ENCODE data around the gene MED10.

MED10 gene, protein sequence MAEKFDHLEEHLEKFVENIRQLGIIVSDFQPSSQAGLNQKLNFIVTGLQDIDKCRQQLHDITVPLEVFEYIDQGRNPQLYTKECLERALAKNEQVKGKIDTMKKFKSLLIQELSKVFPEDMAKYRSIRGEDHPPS

GRCh38 chr5:6377905-6378765, at the start of gene MED10:
MED10 (minus strand) TSS chr5:6378547; CDS start chr5:6378483, 64 bp downstream.
- peak; percentile 98 for DNase-seq (ENCODE audit: low spot score)

DNA sequence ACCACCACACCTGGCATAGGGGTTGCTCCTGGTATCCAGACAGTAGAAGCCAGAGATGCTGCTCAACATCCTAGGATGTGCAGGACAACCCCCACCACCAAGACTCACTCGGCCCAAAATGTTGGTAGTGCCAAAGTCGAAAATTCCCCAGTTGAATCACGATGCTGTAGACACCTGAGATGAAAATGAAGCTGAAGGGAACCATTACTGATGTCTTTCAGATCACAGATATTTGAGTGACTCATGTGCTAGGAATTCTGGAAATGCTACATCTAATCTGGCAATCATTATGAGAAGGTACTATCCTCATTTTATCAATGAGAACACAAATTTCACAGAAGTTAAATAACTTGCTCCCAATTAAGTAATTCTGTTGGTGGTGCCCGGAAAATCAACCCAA, 49.3 kb upstream of the MED10 start:
- no peak for DNase-seq (ENCODE audit: low spot score)

DNA sequence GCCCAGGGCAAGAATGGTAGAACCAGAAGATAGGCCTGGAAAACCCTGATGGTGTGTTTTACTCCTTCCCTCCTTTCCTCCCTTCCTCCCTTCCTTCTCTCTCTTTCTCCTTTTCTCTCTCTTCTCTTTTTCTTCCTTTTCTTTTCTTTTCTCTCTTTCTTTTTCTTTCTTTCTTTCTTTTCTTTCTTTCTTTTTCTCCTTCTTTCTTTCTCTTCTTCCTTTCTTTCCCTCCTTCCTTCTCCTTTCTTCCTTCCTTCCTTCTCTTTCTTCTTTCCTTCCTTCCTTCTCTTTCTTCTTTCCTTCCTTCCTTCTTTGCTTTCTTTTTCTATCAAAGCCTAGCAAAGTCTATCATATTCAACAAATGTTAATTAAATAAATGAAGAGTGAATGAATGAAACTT, 46.4 kb upstream of the MED10 start:
- no peak for DNase-seq (ENCODE audit: low spot score)

GRCh38 chr5:6424110-6424659, 45.8 kb upstream of the MED10 start:
- no peak for DNase-seq (ENCODE audit: low spot score)

DNA sequence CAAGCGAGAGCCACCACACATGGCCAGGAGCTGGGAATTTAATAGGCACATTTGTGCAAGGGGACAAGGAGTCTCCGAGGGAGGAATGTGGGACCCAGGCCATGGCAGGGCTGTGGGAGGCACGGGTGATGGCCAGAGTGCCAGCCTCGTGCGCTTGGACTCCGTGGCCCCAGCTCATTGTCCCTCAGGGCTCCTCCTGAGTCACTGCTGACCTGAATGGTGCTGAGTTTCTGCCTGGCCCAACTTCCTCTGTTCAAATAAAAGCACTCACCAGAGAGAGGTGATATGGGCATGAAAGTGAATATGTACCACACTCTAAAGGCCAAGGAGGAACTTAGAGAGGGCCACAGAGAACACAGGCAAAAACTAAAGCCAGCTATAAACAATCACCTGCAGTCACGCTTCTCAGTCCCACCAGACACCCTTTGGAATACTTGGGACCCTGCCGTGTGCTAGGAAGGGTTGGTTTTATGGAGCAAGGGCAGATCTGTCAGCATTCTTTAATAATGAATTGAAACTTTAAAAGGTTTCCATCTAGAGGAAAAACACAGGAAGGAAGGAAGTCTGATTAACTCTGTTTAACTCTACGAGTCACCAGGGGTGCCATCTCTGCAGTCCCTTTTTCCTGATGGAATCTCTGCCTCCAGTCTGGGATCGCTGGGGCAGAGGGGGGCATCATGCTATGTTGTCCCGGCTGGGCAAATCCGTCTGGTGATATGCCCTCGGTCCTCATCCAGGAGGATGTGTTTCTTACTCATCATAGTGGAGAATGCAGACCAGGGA, 45.2 kb upstream of the MED10 start:
- no peak for DNase-seq (ENCODE audit: low spot score)

DNA sequence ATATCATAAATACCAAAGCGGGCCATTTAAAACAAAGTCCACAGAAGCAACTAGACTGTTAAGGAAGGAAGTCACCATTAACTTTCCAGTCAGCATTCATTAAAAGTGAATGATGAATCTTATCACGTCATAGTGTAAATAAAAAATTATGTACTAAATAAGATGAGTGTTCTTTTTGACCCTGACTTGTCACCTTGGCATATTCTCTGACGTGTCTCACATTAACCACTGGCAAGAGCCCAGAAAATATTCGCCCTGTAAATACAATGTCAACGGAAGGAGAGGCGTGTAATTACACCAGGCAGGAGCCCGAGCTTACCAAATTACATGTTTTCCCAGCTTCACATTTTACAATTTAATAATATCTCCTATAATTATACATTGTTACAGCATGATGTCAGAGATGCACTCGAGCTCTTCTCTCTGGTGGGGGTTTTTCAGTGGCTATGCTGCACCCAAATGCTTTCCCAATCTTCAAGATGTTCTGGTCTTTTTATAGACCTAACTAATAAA, 41.0 kb upstream of the MED10 start:
- no peak for DNase-seq (ENCODE audit: low spot score)

- no peak for DNase-seq (ENCODE audit: low spot score)
Measured at GRCh38 chr5:6418679-6419276, 40.4 kb upstream of the MED10 start.

DNA sequence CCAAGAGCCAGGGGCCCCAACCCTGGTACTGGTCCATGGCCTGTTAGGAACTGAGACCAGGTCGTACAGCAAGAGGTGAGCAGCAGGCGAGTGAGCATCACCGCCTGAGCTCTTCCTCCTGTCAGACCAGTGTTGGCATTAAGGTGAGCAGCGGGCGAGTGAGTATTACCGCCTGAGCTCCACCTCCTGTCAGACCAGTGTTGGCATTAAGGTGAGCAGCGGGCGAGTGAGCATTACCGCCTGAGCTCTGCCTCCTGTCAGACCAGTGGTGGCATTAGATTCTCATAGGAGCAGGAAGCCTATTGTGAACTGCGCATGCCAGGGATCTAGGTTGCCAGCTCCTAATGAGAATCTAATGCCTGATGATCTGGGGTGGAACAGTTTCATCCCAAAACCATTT, 39.3 kb upstream of the MED10 start:
- no peak for DNase-seq (ENCODE audit: low spot score)

DNA sequence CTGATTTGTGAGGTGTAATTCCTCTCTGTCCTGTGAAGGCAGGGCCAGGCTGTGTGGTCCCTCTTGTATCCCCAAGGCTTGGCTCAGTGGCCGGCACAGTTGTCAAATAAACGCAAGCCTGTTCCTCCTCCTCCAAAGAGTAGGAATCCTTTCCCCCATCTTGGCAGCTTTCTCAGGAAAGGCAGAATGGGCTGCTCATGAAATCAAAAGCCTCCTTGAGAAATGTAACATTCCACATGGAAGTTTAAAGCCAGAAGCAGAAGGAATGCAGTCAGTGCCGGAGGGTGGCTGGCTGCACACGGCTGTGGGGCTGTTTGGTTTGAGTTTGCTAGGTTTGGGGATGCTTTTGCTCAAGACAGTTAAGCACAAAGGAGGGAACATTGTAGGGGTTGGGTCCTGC, 34.5 kb upstream of the MED10 start:
- peak; percentile 18 for DNase-seq (ENCODE audit: low spot score)

DNA sequence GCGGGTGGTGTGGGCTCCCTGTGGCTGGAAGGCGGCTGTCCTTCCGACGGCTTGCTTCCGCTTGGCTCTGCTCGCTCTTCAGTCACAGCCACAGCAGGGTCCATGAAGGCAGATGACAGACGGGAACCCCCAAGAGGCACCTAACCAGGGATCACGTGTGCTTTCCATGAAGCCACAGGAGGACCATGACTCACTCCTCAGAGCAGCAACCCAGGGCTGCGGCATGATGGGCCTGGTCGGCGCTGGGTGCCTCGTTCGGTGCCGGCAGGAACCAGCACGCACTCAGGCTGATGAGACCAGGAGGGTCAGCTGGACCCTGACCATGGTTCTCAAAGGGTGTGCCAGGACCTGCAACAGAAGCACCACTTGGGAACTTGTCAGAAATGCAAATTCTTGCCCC, 32.8 kb upstream of the MED10 start:
- DNase-seq (ENCODE audit: low spot score), result no peak

GRCh38 chr5:6410421-6410820, 32.1 kb upstream of the MED10 start:
- DNase-seq (ENCODE audit: low spot score), result no peak

- no peak for DNase-seq (ENCODE audit: low spot score)
Measured at GRCh38 chr5:6408627-6409446, 30.5 kb upstream of the MED10 start.

DNA sequence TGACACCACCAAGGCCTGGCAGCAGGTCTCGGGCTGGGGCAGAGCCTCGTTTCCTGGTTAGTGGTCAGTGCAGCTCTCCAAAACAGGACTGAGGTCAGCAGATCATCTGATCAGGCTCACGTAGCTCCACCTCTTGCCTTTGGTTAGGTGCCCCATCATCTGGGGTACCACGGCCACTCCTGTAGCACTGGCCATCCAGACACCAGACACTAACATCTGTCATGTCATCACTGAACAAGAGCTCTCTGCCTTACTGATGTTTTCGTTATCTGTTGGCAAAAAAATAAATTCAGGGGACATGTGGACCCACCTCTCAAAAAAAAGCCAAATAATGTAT, 29.9 kb upstream of the MED10 start:
- no peak for DNase-seq (ENCODE audit: low spot score)

- no peak for DNase-seq (ENCODE audit: low spot score)
Measured at GRCh38 chr5:6407558-6408259, 29.4 kb upstream of the MED10 start.

DNA sequence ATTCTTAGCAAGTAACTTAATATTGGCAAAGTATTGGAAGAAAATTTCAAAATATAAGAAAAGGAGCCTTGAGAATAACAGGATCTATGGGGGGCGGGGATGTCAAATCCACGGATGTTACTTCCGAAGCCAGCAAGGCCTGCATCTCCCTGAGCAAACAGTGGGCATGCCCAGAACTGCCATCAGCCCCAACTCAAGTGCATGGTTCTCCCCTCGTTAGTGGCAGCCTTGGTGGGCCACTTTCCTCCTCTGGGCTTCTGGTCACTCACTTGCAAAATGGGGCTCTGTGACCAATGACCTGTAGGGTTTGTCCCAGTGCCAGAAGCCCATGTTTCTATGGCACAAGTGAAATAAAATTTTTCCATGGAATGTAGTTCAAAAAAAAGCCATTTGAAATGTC, 27.2 kb upstream of the MED10 start:
- no peak for DNase-seq (ENCODE audit: low spot score)

DNA sequence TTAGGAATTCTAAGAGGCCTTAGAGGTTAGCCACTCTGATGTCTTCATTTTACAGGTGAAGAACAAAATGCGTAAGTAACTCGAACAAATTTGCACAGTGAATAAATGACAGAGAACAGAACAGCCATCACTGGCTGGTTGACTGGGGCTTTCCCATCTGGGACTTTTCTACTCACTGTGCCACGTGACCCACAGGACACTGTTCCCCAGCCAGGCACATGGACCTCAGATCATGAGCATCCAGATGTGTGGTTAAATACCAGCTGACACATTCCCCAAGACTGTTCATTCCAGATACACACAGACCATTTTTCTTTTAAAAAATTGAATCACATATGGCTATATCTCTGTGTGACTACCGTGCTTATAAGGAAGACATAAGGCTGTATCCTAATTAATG, 25.8 kb upstream of the MED10 start:
- peak; percentile 85 for DNase-seq (ENCODE audit: low spot score)

DNA sequence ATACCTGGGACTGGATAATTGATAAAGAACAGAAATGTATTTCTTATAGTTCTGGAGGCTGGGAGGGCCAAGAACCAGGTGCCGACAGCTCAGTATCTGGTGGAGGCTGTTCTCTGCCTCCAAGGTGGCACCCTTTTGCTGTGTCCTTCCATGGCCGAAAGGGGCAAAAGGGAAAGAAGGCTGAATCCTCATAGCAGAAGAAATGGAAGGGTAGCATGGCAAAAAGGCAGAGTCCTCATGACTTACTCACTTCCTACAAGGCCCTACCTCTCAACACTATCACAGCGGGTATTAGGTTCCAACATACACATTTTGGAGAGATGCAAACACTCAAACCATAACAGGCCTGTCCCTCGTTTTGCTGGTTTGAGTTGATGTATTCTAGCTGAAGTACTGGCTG, 25.1 kb upstream of the MED10 start:
- no peak for DNase-seq (ENCODE audit: low spot score)

DNA sequence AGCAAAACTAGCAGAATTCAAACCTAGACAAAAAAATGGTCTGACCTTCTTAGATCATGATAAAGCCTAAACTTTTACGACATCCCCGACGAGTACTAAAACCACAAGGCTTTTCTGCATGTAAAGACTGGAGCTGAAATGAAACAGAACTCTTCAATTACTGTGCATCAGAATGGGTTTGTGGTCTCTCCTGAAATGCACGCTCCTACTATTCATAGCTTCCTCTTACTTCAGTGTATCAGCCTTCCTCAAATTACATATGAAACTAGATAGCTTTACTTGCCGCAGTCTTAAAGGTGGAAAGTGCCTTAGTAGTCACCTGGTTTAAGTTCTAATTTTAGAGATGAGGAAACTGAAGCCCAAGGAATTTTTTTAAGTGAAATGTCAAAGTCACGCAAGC, 24.6 kb upstream of the MED10 start:
- DNase-seq (ENCODE audit: low spot score), result no peak

GRCh38 chr5:6401410-6401809, 23.1 kb upstream of the MED10 start:
- no peak for DNase-seq (ENCODE audit: low spot score)

DNA sequence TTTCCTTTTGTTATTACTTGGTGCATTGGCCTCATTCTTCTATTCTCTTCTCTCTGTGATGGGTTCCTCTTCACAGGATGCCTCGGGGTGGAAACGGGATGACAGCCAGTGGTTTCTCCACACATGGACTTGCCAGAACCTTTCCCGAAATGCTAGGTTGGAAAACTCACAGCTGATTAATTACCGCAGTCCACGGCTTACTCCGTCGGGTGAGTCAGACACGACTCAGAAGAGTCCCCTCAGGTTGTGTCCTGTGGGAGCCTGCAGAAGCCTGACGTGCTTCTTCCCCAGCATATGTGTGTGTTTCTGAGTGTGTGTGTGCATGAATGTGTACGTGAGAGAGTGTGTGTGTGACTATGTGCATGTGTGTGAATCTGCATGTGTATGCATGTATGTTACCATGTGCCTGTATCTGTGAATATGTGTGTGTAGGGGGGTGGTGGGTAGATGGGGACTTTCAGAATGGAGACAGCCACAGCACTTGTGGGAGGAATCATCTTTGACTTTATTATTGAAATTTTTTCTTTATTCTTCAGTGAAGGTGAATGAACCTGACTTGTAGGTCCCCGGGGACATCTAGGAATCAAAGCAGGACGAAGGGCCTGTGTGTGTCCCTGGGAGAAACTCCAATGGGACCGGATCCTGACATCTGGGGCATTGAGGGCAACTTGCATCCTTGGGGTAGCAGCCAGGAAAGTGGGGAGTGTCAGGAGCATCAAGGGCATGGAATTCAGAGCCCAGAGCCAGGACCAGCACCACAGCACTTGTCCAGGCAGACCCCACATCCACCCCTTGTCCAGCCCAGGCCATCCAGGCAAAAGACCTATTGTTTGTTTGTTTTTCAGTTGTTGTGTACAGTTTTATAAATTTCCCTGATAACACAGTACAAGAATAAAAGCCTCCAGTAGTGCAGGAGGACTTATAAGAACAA, 21.9 kb upstream of the MED10 start:
- peak; percentile 73 for DNase-seq (ENCODE audit: low spot score)
